D341Med (cell line): ENCODE results near the gene RUFY1.
A peak's percentile ranks its signal among the peaks of the same experiment; 100 is the strongest.

ENCODE experiments used
- DNase-seq: peaks from one replicate; pipeline ENCODE4 v3.0.0; 2012; ENCODE audit warnings: low spot score

The RUFY1 gene

DNA sequence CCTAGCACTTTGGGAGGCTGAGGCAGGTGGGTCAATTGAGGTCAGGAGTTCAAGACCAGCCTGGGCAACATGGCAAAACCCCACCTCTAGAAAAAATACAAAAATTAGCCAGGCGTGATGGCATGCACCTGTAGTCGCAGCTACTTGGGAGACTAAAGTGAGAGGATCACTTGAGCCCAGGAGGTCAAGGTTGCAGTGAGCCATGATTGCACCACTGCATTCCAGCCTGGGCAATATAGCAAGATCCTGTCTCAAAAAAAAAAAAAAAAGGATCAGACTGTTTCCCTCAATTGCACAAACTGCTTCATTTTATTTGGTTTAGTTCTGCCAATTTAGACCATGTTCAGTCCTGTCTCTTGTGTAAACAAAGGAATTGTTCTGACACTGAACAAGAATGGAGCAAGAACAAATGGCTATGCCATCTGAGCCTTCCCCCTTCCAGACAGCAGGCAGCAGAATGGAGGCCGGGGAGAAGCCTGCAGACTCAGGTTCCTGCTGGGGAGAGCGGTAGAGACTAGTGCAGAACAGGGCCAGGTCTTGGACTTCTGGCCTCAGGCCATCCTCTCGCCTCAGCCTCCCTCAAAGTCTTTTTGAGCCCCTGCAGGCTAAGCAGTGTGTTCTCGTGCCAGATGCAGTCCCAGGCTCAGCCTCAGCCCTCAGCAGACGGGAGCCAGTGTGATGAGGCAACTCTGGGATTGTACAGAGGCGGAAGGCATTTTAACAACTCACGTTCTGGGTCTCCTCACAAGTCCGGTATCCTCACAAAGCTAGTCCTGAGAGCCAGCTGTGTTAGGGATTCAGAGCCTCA is 54.9 kb downstream of the RUFY1 start:
- no peak for DNase-seq

DNA sequence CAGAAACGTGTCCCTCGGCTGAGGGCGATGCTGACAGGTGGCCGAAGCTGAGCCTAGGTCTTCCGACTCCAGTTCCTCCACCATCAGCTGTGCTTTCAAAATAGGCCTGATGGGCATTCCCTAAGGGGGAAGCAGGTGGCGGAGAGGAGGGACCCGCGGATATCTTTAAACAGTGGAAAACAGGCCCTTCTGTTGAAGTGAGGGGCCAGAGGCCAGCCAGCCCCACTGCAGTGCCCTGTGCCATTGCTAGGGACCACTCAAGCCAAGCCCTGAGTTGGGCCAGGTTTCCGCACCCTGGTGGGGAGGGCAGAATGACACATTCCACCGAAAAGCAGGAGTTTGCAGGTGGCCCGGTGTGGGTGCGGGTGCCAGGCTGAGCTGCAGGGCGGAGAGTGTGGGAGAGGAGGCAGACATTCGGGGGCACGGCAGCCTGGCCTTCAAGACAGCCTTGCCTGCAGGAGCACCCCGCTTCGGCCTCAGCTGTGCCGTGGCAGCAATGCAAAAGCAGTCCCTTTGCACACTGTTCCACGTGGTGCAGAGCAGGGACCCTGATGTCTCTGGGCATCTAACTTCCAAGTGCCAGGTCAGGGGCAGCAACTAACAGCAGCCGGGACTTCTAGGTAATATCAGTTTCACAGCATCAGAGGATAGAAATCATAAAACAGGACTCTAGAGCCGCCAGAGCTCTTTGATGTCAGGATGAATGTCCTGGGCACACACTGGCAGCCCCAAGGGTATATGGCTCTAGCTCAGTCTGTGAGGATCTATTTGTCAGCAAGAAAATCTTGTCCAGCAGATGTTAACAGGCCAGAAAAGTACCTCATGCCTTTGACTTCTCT is 55.9 kb downstream of the RUFY1 start:
- DNase-seq: no peak

DNA sequence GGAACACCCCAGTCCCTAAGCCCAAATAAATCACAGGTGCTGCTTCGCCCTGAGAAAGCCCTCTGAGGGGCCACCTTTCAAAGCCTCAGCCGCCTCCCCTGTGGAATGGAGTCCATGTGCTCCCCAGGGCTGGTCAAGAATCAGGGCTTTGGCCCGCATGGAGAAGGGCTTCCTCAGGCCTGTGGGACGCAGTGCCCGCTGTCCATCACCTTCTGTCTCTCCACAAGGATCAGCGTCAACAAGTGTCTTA is 56.5 kb downstream of the RUFY1 start:
- no peak for DNase-seq

DNA sequence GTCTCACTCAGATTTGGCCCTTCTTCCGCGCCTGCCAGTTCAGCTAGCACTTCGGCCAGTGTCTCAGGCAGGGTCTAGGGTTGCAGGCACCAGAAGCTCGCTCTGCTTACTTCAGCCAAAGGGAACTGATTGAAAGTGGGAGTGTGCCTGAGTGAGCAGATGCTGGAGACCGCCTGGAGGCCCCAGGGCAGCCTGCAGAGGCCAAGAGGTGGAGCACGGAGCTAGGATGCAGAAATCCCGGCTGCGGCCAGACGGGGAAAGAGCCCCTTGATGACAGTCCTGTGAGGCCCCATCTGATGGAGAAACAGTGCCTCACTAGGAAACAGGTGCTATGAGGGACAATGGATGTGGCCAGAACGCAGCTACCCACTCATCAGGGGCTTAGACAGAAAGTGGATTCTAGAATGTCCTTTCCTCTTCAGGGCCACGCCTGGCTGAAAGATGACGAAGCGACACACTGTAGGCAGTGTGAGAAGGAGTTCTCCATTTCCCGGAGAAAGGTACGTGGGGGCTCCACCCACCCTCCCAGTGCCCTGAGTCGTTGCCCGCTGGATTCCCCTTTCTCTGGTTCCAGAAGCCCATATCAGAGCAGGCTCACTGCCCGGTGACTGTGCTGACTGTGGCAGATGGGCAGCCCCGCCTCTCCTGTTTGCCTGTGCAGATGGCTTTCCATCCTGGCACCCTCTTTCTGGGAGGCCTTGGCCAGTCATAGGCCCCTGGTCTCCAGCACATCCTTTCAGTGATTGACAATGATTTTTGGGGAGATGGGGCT is 57.0 kb downstream of the RUFY1 start:
- DNase-seq: peak; percentile 74

DNA sequence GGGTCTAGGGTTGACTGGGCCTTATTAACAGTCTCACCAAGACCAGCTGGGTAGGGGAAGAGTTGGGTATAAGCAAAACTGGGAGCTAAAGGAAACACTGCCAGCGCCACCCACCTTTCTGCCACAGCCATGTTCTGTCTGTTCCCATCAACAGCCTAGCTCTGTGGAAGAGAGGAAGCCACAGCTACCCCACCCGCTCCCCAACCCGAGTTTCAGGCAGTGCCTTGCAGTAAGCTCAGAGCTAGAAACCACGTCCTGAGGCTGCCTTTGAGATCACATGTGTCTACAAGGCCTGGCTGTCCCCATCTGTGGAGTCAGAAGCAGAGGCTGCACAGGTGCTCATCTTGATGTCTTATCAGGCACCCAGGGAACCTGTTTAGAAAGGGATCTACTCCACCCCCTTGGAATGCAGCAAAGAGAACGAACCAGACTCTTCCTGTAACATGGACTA is 57.8 kb downstream of the RUFY1 start:
- DNase-seq: no peak

DNA sequence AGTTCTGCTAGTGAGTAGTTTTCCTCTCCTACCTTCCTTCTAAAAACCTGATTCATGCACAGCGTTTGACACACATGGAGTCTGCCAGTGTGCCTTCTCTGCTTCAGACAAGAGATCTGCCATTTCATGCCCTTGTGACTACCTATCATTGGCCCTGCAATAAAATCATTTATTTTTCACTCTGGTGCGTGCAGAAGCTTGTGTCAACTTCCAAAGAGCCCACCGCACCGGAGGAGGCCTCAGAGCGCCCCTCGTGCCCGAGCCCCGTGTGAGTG is 59.4 kb downstream of the RUFY1 start:
- DNase-seq: no peak

DNA sequence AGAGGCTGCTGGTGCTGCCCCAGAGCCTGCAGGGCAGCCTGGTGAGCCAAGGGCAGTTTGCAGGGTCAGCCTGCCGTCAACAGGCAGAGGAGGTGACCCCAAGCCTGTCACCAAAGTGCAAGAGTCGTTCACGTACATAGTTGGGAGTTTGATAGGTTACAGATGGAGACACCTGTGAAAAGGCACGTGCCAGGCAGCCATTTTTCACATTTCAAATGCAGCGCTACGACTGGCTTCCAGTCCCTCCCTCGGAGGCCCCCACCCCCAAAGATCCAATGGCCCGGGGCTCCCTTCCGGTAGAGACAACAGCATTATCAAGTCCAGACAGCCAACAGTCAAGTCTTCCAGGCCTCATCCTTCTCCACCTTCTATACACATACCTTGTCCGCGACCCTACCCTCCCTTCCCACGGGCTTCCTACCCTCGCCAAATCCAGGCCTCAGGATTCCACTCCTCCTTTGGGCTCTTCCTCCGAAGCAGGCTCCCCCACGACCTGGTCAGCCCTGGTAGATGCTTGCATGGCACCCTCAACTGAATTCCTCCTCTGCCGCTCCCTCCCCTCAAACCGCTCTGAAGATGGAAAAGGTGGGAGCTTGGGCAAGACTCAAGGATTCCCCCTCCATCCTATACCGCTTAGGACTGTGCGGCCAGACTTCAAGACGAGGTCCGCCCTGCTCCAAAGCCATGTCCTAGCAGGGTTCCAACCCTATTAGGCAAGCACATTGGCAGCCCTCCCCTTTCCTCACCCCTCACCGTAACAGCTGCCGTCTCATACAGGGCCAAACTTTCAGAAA is 60.0 kb downstream of the RUFY1 start:
- DNase-seq: no peak

DNA sequence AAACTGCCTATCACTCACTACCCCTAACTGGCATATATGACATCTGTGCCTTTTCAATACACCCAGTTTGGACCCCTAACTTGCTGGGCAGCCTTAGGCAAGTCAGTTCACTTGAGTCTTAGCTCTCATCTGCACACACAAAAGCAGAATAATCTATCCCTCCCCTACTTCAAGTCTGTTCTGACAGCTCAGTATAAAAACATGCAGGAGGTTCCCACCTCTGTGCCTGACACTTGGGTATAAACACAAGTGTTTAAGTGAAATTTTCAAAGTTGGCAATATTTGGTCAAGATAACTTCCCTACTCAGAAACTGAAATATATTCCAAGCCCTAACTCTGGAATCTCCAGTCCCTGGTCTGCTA is 60.5 kb downstream of the RUFY1 start:
- no peak for DNase-seq

DNA sequence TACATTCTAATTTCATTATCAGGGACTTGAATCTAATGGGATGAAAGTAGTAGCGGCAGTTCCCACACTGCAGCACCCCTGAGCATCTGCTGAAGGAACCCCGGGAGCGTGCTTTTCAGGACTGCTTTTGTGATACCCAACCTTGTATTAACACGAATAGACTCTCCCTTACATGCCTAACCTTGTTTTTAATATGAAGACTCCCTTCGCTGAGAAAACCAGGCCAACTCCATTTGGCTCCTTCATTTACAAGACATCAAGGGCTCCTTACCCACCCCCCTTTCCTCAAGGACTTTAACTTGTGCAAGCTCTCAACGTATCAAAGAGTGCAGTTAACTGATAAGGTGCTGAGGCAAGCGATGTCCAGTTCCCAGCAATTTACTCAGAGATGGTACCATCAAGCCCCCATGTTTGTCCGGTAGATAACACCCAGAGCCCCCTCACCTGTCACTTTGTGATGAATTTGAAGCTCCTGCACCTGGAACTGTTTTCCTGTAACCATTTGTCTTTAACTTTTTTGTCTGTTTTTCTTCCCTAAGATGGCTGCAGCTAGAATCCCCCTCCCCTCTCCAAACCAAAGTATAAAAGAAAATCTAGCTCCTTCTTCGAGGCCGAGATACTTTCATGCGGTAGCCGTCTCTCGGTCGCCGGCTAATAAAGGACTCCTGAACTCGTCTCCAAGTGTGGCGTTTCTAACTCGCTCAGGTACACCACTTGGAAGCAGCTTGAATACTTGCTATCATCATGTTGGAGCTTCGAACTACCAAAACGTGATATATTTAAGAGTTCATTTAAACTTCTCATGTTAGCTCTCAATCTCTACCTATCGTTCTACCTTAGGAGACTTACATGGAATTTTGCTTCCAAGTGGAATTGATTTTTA is 62.5 kb downstream of the RUFY1 start:
- DNase-seq: no peak

DNA sequence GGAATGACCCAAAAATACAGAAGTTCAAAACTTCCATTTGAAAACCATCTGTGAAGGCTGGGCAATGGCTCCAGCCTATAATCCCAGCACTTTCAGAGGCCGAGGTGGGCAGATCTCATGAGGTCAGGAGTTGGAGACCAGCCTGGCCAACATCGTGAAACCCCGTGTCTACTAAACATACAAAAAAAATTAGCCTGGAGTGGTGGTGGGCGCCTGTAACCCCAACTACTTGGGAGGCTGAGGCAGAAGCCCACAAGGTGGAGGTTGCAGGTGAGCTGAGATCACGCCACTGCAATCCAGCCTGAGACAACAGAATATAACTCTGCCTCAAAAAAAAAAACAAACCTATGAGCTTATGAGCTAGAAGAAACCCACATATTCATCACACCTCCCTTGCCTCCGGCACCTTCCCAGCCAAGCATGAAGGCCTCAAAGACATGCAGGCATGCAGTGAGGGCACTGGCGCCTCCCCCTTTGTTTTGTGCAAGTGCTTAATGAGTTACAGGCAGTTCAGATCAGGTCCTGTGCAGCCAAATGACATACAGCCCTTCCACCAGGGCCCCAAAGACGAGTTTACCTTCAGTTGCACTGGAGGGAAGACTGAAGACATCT is 63.2 kb downstream of the RUFY1 start:
- DNase-seq: no peak

DNA sequence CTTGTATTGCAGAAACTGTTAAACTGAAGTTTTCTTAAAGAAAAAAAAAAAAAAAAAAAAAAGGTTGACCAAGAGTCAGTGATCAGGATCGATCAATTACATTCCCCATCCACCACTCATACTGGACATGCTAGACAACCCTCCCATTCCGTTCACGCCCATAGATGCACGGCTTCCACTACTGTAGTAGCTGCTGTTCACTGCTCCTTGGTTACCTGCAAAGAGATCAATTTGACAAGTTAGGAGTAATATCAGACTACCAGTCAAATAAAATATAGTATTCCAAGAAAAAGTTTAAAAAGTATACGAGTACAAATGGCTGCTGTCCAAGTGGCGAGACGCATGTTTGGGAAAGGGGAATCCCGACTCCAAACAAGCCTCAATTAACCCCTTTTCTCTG is 64.4 kb downstream of the RUFY1 start:
- DNase-seq: no peak

DNA sequence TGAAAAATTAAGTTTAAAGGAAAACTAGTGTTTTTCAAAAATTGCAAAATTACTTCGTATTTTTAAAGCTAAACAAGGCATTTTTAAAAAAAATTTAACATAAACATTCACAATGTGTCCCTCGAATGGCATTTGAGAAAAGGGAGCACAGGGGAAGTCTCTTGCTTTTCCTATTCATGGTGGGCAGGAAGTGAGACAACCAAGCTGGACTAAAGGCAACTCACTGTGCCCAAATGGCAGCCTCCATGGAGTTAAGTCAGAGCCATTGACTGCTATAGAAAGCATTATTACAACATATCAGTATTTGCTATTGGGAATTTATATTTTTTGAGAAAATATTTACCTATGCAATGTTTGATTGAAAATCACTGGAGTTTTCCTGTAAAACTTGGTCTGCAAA is 64.8 kb downstream of the RUFY1 start:
- no peak for DNase-seq

DNA sequence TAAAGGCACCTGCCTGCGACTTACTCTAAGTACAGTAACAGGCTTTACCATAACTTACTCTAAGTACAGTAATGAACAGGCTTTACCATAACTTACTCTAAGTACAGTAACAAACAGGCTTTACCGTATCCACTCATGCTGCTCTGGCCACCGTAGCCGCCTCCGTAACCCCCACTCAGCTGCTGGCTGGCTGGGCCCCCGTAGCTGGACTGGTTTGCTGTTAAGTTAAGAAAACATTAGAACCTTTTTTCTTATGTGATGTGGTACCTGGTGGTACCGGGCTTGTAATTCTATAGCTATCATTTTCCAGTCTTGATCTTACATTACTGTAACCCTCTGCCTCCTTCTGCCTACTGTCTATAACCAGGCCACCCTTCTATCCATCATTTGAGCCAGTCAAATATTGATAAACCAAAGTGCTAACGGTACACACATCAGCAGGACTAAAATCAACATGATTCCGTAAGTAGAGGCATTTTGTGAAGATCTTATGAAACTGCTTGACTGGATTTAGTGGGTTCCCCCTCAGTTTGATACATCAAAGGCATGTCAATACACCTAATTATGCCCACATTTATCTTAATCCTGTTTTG is 65.7 kb downstream of the RUFY1 start:
- DNase-seq: no peak

DNA sequence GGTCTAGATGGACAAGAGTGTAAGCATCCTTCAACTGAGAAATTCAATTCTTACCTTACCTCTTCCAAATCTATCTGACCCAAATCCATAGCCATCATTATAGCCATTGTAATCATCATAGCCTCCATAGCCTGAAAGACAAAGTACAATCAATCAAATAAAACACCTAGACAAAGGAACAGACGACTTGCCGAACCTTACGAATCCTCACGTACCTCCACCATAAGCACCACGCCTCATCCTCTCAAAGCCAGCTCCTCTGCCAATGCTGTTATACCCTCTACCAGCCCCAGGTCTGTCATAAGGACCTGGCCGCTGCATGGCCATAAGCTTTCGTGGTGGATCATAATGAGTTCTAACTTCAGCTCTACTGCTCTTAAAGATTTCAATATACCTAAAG is 67.6 kb downstream of the RUFY1 start:
- DNase-seq: no peak

DNA sequence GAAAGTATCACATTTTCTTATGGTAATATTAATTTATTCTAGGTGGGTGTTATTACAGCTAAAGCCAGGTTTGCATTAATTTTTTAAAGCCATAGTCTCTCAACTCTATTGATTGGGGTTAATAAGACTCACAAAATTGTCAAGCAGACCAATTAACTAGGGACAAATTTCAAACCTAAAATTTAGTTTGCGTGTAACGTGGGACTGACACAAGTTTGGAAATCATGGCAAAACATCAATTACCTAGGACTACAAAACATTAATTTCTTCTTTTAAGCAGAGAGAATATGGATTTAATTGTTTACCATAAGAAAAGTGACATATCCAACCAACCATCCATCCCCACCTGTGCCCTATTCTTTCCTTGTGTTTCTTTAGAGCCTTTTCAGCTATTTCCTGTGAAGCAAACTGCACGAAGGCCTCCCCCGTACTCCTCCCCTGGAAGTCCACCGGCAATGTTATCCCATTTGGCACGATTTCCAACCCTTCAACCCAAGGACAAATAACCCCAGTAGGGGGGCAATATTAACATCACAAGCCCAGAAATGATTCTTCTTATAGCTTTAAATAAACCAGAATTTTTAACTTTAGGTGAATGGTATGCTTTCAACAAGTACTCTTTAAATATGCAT is 68.7 kb downstream of the RUFY1 start:
- no peak for DNase-seq

DNA sequence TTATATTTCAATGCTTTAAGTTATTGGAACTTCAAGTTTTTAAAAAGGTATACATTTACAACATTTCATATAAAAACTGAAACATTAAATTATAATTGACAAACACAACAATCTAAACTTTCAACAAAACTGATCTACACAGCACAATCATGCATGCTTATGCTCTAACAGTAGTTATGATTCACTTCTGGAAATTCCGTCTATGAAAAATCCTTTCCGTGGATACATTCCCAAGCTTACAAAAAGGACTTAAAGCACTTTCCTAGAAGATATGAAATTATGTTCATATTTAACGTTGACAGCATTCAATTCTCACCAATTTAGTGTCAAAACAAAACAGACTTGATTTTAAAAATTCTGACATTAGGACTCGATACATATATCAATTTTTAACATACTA is 69.4 kb downstream of the RUFY1 start:
- no peak for DNase-seq

DNA sequence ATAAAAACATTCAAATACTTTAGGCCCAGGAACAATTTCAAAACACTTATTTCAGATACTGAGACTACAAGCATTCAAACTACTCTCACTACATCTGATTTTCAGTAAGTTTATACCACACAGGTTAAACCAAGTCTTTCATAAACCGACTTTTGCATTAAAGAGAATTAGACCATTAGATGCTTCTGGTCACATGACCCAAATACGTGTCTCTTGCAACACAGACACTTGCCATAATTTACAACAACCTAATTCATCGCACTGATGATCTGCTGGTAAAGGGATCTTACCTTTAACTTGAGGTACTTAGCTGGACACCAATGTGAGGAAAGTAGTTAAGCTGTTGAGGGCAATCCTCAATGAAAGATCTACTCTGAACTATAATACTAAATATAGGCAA is 69.9 kb downstream of the RUFY1 start:
- no peak for DNase-seq

DNA sequence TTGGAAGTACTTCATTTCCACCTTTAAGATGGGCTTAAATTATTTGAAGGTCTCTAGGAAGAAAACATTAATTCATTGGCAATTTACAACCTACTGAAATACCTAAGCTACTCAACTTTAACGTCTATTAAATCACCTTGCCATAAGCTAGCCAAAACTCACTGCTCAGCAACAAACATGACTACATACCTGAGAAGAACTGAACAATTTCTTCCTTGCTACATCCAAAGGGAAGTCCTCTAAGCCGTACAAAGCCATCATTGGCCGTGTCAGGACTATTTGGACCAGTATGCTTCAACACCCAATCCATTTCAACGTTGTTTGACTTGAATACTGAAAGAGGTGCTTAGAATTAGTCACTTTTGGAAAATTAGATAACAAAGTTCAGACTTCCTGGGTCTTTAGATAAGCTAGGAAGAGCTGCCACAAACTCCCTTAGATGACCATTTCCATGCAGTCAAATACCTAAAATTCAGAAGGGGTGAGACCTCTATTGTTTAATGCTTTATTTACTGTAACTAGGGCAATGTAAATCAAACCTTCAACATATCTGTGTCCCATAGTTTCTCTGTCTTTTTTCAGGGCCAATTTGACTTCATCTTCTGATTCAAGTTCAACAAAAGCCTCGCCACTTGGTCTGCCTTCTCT is 70.5 kb downstream of the RUFY1 start:
- DNase-seq: no peak

DNA sequence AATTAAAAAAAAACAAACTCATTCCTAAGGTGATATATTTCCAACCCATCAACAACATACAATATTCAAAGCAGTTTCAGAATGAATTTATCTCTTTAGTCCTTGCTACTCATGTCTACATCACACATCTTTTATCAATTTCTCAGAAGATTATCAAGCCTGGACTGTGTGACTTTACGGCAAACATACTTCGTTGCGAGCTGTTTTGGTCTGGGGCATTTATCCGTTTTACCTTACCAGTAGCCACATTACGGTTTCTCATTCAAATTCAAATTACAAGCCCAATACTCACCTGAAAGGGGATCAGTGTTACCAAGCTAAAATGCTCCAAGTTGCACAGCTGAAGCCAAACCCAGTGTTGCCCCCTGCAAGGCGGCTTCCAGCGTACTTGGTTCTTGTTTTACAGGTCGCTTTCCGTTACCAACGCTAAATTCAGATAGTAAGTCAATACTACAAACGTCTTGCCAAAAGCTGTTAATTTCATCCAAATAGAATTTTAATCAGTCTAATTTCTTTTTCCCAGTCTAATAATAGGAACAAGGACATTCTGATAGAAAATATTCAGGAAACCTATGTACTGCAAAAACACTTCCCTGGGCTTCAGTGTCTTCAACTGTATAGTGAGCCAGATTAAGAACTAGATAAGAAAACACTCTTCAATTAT is 71.3 kb downstream of the RUFY1 start:
- DNase-seq: no peak
